Urothelium cell line (cell line): ENCODE results near the gene ILK.

Experiments
- DNase-seq: peaks from one replicate; pipeline ENCODE4 v3.0.0; 2011; ENCODE audit warnings: low spot score, mixed read lengths
- FAIRE-seq: peaks from 2 replicates; lab custom pipeline; 2011; peaks lifted over from hg19 to GRCh38; lab: Jason Lieb, UNC

ILK gene

DNA sequence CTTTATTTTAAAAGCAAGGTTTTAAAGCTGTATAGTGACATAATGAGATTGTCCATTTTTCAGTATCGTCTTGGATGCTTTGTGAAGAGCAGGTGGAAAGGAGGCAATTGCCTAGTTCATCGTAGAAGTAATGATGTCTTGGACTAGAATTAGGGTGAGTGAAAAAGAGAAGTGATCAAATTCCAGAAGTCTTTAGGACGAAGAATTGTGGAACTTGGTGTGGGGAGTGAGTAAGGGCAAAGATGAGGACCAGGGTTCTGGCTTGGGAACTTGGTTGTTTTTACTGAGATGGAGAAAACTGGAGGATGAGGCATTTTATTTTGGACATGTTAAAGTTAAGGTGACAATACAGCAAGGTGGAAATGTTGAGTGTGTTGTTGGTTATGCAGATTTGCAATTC lies 1.2 kb downstream of the ILK start:
- DNase-seq = no peak
- no peak for FAIRE-seq

DNA sequence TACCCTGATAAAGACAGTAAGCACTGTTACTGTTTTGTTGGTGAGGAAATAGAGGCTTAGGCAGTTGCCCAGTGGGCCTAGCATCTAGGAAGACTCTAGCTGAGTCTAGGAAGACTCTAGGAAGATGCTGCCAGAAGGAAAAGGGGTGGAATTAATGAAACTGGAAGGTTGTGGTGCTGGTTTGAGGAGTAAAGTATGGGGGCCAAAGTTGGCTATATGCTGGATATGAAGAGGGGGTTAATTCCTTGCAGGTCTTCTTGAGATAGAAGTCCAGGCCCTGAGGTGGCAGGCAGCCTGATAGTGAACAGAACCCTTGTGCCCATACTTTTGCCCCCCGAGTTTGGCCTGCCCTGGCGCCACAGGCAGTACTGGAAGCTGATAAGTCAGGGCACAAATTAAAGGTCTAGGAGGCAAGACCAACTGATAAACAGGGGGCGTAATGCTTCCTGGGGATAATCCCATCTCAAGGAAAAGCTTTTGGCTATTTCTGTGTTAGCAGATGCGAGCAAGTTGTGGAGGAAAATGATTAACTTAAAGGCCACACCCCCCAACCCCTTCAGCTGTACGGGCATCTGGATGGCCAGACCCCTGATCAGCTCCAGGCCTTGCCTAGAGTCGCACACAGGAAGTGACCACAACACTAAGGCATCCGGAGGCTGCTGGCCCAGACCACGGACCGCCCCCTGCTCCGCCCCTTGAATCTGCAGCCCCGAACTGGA lies 3.1 kb downstream of the ILK start:
- no peak for FAIRE-seq

DNA sequence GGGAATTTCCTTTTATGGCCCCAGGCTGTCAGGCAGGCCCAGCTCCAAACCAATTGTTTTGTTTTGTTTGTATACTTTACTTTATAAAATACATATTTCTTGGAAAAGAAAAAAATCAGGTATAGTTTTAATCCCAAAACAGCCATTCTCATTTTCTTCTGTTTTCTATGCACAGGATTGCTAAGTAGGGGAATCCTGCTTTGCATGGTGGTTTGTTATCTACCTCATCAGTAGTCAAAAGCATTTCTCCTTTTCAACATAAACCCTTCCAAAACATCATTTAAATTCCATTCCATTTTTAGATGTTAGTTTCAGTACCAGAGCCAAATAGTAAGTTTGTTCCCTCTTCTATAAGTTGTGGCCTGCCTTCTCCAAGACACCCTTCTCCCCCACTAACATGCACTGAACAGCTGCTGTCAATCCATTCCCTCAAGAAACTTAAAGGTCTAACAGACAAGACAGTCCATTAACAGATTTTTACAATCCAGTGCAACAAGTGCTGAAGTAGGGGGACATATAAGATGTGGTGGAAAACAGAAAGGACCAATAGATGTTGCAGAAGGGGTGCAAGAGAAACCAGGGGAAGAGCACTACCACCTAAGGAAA lies 3.7 kb downstream of the ILK start:
- no peak for DNase-seq
- no peak for FAIRE-seq

More for the DNA sequence above, 3.1 kb downstream of the ILK start:
- peak; percentile 94 for DNase-seq

DNA sequence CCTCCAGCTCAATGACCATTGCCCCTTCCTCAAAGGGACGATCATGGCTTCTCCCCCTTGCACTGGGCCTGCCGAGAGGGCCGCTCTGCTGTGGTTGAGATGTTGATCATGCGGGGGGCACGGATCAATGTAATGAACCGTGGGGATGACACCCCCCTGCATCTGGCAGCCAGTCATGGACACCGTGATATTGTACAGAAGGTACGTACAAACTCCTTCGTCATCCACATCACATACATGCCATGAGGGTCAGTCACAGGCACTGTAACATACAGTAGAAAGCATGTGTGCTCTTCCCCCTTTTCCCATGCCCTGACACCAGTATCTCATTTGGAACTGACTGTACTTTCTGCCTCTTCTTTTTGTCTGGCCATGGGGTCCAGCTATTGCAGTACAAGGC lies 4.4 kb downstream of the ILK start:
- no peak for DNase-seq
- no peak for FAIRE-seq

DNA sequence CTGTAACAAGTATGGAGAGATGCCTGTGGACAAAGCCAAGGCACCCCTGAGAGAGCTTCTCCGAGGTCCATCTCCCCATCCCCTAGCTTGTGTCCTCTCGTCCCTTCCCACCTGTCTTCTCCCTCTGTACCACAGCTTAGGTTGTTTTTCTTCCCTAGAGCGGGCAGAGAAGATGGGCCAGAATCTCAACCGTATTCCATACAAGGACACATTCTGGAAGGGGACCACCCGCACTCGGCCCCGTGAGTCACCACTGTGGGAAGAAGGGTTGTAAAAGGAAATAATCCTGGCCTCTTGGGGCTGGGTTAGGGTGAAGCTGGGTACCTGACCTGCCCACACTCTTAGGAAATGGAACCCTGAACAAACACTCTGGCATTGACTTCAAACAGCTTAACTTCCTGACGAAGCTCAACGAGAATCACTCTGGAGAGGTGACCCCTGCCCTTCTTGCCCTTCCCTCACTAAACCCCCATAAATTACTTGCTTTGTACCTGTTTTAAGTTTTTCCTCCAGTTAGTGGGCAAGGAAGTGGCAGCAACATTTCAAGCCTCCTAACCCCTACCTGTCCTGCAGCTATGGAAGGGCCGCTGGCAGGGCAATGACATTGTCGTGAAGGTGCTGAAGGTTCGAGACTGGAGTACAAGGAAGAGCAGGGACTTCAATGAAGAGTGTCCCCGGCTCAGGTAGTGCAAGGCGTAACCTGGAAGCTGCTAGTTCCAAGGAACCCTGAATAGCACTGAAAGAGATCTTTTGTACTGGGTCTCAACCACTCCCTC lies 5.3 kb downstream of the ILK start:
- DNase-seq (no peak), FAIRE-seq (no peak)

DNA sequence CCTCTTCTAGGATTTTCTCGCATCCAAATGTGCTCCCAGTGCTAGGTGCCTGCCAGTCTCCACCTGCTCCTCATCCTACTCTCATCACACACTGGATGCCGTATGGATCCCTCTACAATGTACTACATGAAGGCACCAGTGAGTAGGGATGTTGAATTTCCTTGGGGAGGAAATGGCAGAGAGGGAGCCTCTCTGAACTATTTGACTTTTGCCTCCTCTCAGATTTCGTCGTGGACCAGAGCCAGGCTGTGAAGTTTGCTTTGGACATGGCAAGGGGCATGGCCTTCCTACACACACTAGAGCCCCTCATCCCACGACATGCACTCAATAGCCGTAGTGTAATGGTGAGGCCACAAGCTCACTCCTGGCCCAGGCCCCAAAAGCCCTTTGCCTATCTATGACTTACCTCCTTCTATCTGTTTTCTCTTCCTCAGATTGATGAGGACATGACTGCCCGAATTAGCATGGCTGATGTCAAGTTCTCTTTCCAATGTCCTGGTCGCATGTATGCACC lies 6.0 kb downstream of the ILK start:
- DNase-seq = no peak
- no peak for FAIRE-seq

DNA sequence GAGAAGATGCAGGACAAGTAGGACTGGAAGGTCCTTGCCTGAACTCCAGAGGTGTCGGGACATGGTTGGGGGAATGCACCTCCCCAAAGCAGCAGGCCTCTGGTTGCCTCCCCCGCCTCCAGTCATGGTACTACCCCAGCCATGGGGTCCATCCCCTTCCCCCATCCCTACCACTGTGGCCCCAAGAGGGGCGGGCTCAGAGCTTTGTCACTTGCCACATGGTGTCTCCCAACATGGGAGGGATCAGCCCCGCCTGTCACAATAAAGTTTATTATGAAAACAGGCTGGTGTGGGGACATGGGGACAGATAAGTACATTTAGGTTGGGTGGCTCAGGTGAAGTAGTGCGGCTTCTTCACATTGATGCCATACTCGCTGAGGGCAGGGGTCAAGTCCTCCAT lies 7.0 kb downstream of the ILK start:
- FAIRE-seq = no peak
- DNase-seq = no peak

DNA sequence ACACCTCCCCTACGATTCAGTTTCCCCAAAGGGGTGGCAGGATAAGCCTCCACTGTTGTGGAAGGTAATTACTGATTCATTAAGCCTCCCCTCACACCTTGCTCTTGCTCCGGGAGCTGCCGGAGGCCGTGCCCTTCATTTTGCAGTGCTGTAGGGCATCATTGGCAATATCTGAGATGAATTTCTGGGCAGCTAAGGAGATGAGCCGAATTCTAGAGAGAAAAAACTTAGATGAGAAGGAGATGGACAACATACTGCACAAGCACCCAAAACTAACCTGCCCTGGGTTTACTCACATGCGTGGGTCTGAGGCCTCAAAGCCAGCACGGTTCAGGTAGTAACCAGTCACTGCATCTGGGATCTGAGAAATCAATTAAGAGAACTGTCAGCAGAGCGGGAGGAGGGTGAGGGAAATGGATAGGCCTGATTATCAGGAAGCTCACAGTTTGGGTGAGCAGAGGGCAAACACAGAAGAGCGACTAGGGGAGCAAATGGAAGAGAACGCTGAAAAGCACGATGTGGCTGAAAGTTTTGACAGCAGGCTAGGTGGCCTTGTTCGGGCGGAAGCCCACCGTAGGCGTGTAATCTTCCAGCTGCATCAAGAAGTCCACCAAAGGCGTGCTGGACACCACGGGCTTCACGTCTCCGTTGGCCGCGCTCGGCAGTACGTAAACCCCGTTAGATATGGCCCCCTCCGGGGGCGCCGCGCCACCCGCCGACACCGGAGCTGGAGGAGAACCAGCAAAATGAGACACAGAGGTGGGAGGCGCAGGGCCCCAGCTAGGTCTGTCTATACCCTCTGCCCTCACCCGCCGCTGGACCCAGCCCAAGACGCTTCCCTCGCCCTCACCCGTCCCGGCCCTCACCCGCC lies 7.8 kb downstream of the ILK start:
- peak; percentile 15 for DNase-seq
- FAIRE-seq = no peak

DNA sequence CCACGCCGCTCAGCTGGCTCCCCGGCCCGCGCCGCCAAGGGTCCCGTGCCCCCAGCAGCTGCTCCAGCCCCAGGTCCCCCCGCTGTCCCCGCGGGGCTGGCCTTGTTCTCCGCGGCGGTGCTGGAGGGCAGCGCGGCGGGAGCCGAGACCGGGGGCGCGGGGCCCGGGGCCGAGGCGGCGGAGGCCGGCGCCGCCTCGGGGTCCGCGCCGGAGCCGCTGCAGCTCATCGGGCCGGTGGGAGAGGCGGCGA lies 8.3 kb downstream of the ILK start:
- FAIRE-seq = no peak
- DNase-seq = no peak

DNA sequence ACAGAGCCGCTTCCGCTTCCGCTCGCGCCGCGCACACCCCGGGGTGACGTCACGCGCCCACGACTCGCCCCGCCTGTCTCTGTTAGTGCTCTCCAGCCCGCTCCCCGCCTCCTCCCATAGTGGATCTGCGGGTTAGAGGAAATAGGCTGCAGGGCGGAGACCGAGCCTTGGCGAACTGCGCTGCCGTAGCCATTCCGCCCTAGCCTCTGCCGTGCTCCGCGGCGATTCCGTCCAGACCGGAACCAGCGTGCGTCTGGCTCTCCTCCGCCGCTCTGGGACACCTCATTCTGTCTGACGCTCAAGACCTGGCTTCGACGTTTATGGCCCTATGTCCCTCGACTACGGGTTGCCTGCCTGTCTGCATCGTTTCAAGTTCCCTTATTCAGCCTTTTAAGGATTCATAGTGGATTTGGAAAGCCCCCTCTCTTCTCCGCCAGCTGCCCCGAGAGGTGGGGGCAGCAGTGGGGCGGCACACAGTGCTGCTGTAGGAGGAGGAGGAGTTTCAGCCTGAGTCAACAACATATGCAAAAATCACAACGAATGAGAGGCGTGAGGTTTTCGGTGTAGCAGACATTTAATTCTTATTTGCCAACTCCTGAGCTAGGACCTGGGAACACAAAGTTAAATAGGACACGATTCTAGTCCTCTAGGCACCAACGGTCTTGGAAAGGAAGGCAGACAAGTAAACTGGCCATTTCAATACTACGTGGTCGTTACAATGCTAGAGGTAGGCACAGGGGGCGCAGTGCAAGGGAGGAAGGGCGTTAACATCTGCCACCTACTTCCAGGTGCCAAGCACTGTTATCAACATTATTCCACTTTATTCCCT lies 8.9 kb downstream of the ILK start, which contains the start of gene TAF10:
TSS of gene TAF10 (minus strand) at position 4 of the 829 bp plus-strand sequence. CDS start 27 bp downstream, outside the sequence.
- FAIRE-seq (peak; percentile 95), DNase-seq (peak; percentile 95)

DNA sequence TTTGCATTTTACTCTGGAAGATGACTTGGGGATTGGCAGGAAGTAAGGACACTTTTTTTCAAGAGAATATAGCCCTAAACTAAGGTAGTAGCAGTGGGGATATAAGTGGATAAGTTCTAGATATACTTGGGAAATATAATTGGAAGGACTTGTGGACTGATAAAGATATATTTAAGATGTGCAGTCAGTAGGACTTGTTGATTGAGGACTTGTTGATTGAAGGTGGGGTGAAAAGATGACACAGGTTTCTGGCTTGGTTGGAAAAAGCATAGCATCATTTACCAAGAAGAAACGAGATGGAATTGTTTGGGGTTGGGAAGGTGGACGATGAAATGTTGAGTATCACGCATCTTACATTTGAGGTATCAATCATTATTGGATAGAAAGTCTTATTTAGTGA lies 9.9 kb downstream of the ILK start:
- FAIRE-seq (no peak), DNase-seq (no peak)

DNA sequence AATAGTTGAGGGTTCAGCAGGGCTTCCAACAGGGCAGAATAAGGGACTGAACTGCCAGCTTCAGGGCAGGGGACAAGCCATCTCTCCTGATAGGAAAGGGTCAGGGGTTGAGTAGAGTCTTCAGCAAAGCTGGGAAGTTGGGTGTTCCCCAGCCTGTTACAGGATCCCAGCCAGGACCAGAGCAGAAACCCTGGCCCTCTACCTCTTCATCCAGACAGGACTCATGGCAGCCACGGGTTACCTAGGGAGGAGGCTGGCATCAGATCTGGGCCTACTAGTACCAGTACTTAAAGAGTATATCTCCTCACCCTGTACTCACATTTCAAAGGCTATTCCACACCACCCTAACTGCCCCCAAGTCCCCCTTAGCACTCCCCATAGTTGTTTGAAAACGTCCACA lies 10.9 kb downstream of the ILK start:
- no peak for DNase-seq
- FAIRE-seq = no peak

DNA sequence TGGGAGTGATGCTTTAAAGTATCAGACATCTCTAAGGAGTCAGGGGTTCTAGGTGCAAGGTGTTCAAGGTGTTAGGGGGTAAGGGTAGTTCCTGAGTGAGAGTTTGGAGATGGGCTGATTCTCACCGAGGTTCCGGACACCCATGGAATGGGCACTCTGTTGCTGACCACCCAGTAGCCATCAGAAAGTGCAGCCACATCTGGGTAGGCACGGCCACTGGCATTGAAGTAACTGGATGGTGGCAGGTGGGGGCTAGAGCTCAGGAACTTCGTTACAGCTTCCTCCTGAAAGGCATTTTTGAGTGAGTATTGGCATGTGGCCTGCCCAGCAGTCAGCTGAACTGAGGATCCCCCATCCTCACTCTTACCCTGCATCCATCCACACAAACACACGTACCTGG lies 11.5 kb downstream of the ILK start:
- no peak for FAIRE-seq

DNA sequence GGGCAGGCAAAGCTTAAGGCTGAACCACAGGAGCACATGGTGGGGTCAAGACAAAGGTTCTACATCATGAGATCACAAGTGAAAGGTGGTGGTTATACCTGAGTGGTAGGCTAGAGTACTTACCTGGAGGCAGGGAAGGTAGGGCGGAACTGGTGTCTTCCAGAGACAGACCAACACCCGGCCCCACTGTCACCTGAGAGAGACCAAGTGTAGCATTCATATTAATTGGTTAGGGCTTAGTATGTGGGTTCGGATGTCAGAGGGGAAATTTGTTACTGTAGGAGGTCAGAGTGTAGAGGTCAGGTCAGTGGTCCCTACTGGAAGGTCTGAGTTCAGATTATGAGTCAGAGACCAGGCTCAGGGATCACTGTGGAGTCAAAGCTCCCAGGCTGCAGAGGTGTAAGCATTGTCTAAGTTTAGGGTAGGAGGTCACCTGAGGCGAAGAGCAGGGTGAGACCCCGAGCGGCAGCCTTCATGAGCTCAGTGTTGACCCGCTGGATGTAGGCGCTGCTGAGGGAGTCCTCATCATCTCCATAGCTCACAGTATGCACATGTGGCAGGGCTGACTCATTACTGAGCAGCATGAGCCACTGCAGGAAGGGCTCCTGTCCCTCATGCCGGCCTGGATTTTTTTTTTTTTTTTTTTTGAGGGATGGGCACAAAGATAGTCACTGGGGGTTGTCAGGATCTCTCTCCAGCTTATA lies 12.5 kb downstream of the ILK start:
- DNase-seq (no peak), FAIRE-seq (no peak)

More for the DNA sequence above, 11.5 kb downstream of the ILK start:
- no peak for DNase-seq

DNA sequence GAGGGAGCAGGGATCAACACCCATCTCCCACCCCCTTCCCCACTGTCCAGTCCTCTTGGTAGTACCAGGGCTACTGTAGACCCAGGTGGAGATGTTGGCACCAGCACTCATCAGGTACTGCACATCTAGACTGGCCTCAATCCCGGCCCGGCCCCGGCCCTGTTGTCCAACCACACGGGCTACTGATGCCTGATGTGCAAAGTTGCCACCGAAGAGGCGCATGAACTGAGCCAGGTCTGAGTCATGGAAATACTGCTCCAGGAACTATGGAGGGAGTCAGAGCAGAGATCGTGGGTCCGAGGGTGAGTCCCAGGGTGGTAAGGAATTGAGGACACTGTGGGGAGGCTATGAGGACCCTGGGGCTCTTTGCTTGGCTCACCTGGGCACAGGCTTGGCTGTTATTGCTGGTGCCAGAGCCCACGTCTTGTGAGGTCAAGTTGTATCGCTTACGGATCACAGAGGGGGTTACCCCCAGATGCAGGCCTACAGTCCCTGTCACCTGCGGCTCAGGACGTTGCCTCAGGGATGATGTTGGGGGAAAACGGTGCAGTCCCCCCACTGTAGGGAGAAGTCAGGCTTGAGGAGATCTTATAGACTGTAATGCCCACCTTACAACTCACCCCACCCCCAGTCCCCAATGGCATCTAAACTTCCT lies 13.1 kb downstream of the ILK start:
- FAIRE-seq = no peak

DNA sequence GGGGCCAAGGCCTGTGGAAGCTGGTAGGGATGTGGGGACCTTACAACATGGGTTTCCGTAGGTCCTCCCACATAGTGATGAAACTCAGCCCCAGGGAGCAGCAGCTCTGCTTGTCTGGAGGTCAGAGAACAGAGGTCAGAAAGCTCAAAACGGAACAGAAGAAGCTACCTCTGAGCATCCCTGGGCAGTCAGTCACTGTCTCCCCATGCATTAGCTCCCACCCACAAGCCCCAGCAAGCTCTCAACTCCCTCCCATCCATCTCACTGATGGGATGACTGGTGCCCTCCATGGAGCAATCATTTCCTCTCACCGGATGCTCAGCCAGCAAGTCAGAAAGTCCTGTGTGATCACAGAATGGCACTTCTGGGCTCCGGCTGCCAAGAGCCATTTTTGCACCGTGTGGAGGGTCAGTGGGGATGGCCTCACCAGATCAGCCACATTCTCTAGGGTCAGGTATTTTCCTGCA lies 13.8 kb downstream of the ILK start:
- FAIRE-seq (no peak), DNase-seq (no peak)

More for the DNA sequence above, 13.1 kb downstream of the ILK start:
- no peak for DNase-seq

DNA sequence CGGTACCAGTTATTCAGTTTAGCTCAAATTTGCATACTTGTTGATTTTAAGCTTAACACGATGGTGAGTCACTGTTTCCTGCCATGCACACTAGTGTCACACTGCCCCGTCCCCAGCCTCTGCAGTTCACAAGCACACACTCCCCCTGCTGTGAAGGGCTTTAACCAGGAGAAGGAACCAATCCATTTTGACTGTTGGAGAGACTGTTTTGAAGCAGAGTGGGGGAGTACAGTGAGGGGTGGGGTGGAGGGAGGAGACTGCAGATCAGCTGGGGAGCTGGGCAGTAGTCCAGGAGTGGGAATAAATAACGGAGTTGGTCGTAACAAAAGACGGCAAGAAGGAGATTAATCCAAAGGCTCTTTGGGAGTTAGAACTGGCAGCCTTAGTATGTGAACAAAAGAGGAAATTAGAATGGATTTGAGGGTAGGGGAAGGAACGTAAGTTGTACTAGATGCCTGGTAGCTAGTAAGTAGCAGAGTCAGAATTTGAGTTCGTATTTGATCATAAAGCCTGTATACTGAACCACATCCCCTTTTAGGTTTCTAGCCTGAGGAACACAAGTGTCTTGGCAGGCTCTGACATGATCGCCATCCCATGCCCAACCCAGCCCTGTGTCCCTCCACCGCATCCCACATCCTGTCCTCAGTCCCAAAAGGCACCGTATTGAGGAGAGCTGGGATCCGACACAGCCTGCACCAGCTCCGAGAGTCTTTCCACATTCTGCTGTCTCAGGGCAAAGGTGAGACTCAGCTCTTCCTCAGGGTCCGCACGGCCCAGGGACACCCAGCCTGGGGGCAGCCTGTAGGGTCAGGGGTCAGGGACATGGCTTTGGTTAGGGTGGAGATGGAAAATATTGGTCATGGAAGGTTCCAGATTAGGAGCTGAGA lies 14.8 kb downstream of the ILK start:
- FAIRE-seq (peak; percentile 5), DNase-seq (peak; percentile 29)
